ENCODE results near the gene CHRNA4.

The CHRNA4 gene

DNA sequence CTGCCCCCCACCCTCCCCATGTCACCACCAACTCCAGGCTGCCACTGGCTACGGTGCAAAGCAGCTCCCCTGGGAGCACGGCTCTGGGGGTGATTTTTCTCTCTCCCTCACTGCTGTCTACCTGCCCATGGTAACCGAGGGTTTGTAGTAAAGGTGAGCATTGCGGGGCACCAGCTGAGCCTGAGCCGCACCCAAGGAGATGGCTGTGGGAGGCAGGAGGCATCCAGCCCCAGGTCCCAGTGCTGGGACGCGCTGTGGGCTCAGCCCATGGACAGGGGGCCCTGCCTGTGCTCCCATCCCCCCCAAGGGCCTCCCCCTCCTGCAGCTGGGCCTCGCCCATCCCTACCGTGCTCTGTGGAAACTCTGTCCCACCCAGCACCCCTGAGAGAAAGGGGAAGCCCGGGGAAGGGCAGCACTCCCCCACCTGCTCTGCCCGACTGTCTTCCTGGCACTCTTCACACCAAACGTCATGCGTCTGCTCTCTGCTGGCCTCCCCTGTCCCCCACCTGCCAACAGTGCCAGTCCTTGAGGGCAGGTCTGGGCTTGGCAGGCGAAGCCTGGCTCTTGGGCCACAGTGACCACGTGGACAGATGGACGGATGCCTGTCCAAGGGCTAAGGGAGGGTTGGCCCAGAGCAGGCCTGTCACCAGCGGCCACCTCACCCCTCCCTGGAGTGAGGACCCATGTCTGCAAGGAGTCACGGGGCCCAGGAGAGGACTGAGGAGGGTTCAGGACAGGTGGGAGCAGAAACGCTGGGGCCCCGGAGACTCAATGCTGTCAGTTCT is 3.8 kb upstream of the CHRNA4 start:
- TF ChIP-seq, protein P1, sequence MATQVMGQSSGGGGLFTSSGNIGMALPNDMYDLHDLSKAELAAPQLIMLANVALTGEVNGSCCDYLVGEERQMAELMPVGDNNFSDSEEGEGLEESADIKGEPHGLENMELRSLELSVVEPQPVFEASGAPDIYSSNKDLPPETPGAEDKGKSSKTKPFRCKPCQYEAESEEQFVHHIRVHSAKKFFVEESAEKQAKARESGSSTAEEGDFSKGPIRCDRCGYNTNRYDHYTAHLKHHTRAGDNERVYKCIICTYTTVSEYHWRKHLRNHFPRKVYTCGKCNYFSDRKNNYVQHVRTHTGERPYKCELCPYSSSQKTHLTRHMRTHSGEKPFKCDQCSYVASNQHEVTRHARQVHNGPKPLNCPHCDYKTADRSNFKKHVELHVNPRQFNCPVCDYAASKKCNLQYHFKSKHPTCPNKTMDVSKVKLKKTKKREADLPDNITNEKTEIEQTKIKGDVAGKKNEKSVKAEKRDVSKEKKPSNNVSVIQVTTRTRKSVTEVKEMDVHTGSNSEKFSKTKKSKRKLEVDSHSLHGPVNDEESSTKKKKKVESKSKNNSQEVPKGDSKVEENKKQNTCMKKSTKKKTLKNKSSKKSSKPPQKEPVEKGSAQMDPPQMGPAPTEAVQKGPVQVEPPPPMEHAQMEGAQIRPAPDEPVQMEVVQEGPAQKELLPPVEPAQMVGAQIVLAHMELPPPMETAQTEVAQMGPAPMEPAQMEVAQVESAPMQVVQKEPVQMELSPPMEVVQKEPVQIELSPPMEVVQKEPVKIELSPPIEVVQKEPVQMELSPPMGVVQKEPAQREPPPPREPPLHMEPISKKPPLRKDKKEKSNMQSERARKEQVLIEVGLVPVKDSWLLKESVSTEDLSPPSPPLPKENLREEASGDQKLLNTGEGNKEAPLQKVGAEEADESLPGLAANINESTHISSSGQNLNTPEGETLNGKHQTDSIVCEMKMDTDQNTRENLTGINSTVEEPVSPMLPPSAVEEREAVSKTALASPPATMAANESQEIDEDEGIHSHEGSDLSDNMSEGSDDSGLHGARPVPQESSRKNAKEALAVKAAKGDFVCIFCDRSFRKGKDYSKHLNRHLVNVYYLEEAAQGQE (IDR thresholded peaks at IDR 0.05; ENCODE audit: insufficient read depth in 1 of 2, low read depth in 2 of 2, low read length in 2 of 2), result no peak
- no peak for TF ChIP-seq FOXP2 (optimal IDR thresholded peaks at IDR 0.05; ENCODE audit: borderline replicate concordance, extremely low read depth, extremely low read length, insufficient read depth)
- TF ChIP-seq TAF1 (IDR thresholded peaks at IDR 0.05; ENCODE audit: borderline replicate concordance, insufficient read depth, low read length), result no peak
- TF ChIP-seq POLR2AphosphoS5 (IDR thresholded peaks at IDR 0.05; ENCODE audit: low read depth, low read length), result no peak
- no peak for TF ChIP-seq SIN3A (IDR thresholded peaks at IDR 0.05; ENCODE audit: borderline replicate concordance, insufficient read depth, low read length)

DNA sequence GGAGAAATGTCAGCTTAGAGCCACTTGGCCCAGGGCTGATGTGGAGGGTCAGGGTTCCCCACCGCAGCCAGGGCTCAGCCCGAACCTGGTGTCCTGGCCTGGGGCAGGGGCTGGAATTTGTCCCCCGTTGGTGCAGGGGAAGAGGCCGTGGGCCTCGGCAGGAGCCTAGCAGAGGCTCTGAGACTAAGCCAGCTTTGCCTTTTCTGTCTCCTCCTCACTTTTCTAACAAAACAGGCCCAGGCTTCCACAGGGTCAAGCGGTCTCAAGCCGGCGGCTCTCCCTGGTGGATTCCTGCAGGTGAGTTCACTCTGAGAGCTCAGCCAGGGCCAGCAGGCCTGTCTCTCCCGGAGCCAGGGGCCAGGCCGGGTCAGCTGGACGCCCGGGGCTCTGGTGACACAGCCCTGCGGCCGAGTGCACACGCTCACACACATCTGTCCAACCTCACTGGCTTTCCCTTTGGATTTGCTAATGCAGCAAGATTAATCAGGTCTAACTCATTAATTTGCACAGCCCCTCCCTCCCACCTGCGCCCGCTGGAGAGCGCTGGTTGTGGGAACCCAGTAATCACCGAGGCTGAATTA is 2.9 kb upstream of the CHRNA4 start:
- TF ChIP-seq POLR2AphosphoS5 (IDR thresholded peaks at IDR 0.05; ENCODE audit: low read depth, low read length) (no peak), SIN3A (IDR thresholded peaks at IDR 0.05; ENCODE audit: borderline replicate concordance, insufficient read depth, low read length) (no peak), FOXP2 (optimal IDR thresholded peaks at IDR 0.05; ENCODE audit: borderline replicate concordance, extremely low read depth, extremely low read length, insufficient read depth) (no peak), TAF1 (IDR thresholded peaks at IDR 0.05; ENCODE audit: borderline replicate concordance, insufficient read depth, low read length) (no peak)
- TF ChIP-seq, protein P1 (IDR thresholded peaks at IDR 0.05; ENCODE audit: insufficient read depth in 1 of 2, low read depth in 2 of 2, low read length in 2 of 2), result no peak

DNA sequence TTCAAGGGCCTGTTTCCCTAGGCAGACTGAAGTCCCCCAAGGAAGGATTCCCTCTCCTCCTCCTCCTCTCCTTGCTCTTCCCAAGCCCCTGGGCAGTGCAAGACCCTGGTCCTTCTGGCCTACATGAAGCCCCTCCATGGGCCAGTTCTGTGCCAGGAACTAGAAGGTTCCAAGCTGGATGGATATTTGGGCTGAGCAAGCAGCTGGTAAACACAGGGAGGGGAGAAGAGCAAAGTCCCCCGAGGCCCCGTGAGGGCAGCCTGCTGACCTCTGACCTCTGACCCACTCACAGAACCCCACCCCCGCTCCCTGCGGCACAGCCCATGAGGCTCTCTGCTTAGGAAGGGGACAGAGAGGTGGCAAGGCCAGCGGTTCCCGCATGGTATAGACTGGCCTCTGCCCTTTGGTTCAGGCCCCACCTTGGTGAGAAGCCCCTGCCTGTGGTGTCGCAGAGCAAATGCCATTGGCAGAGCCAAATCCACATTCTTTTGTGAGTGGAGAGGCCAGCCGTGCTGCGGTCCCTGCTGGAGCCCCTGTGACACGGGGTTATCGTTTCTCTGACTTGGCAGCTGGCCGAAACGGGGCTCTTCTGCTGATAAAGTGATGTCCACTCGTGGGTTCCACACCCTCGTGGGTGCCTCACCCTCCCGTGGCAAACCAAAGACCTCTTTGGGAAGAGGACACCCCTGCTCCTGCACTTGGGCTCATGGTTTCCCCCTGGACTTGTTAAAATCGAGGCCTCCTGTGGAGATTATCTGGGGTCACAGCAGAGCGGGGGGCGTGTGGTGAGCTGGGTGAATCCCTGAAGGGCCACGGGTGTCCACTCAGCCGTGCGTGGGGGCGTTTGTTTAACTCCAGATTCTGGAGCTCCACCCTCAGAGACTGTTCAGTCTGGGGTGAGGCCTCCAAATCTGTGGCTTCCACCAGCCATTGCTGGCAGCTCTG is 2.1 kb upstream of the CHRNA4 start:
- TF ChIP-seq POLR2AphosphoS5 (IDR thresholded peaks at IDR 0.05; ENCODE audit: low read depth, low read length) (no peak), TAF1 (IDR thresholded peaks at IDR 0.05; ENCODE audit: borderline replicate concordance, insufficient read depth, low read length) (no peak), SIN3A (IDR thresholded peaks at IDR 0.05; ENCODE audit: borderline replicate concordance, insufficient read depth, low read length) (no peak), FOXP2 (optimal IDR thresholded peaks at IDR 0.05; ENCODE audit: borderline replicate concordance, extremely low read depth, extremely low read length, insufficient read depth) (no peak)
- TF ChIP-seq, protein P1 (IDR thresholded peaks at IDR 0.05; ENCODE audit: insufficient read depth in 1 of 2, low read depth in 2 of 2, low read length in 2 of 2), result no peak

DNA sequence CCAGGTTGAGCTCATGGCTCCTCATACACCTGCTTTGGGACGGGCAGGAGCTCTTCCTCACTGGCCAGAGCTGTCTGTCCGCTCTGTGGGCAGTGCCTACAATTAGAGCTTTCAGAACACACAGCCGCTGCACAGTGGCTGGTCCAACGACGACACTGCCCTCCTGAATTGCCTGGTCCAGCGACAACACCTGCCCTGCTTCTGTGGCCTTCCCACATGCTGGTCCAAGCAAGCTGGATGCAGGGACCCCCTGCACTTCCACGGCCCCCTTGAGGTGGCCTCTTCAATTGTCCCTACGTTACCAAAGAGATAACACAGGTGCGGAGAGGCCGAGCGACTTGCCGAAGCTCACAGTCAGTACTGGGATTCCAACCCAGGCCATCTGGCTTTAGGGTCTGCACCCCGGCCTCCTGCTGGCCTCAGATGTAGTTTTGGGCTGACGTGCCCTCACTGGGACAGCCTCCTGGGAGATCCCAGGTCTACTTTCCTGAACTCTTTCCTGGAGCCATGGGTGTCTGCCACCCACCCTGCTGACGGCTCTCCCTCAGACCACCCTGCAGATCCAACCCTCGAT is 1.4 kb upstream of the CHRNA4 start:
- TF ChIP-seq POLR2AphosphoS5 (IDR thresholded peaks at IDR 0.05; ENCODE audit: low read depth, low read length) (no peak), SIN3A (IDR thresholded peaks at IDR 0.05; ENCODE audit: borderline replicate concordance, insufficient read depth, low read length) (no peak), TAF1 (IDR thresholded peaks at IDR 0.05; ENCODE audit: borderline replicate concordance, insufficient read depth, low read length) (no peak), FOXP2 (optimal IDR thresholded peaks at IDR 0.05; ENCODE audit: borderline replicate concordance, extremely low read depth, extremely low read length, insufficient read depth) (no peak)
- TF ChIP-seq, protein P1 (IDR thresholded peaks at IDR 0.05; ENCODE audit: insufficient read depth in 1 of 2, low read depth in 2 of 2, low read length in 2 of 2), result no peak

Data from PFSK-1 (cell line).